HG02588 (cell line): Measurements from ENCODE around the gene CHERP.
"Not testable (repeated sequence)": the region's sequence is repeated elsewhere in the genome, so short reads cannot be mapped to it uniquely, and the experiment has no call there.

Experiments
- ATAC-seq: cut with Tn5 transposase; IDR thresholded peaks from one replicate; pipeline ENCODE4 v1.9.1; 2021; ENCODE audit warnings: mild to moderate bottlenecking, moderate library complexity; ENCODE audit not compliant: unreplicated experiment

The CHERP gene

DNA sequence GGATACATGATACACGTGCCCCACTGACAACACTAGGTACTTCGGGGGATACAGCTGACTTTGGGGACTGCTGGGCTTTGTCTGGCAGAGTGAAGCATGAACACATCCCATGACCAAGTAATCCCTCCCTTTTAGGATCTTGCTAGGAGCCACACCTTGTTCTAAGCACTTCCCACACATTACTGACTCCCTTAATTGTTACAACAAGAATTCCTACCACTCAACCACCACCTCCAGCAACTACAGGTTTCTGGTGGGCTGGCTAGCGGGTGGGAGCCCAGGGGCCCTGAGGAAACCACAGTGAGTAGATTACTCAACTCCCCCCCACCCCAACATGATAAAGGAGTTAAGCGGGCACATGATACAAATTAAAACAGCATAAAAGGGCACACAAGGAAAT is 37.1 kb upstream of the CHERP start:
- no peak for ATAC-seq

DNA sequence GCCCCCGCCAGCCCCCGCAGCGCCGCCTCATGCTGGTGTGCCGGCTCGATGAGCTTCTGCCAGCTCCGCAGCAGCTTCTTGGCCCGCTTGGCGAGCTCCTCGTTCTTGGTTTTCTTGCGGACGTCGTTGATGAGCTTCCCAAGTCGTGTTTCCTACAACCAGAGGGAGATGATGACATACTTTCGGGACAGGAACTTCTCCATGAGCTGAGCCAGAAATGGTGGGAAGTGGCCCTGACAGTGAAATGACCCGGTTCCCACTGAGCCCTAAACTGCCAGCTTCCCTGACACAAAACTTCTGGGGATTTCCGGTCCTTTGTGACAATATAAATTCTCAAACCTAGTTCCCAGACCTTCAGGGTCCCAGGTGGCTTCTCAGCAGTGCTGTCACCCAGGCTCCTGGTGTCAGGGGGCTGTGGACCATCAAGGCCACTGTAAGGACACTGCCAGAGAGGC is 35.3 kb upstream of the CHERP start:
- no peak for ATAC-seq

DNA sequence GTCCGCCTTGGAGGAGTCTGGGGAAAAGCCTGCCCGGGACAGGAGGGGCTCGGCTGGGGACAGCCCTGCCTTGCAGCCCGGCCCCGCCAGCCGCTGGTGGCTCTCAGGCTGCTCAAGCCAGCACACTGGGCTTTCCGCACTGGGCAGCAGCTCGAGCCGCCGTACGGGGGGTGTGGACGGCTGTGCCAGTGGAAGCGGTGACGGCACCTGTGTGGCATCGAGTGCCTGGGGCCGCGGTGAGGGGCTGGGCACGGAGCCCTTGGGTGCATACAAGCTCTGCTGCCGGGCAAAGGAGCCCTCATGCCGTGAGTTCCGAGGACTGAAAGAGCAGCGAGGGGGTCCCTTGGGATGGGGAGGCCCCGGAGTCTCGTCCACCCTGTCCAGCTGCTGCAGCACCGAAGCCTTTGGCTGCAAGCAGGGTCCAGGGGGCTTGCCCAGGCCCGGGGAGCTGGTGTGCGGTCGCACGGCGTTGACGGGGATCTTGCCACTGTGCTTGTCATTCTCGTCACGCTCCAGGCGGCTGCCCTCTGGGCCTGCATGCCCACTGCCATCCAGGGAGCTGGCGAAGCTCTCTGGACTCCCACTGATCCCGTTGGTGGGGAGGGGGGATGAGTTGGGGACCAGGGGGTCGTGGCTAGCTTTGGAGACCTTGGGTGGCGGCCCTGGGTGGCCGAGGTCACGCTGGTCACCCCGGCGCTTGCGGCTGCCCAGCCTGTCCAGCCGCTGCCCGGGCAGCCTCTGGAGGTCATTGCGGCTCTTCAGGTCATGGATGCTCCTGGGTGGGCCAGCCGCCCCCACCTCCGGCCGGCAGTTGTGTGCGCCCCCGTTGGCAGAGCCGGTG is 34.7 kb upstream of the CHERP start:
- no peak for ATAC-seq

DNA sequence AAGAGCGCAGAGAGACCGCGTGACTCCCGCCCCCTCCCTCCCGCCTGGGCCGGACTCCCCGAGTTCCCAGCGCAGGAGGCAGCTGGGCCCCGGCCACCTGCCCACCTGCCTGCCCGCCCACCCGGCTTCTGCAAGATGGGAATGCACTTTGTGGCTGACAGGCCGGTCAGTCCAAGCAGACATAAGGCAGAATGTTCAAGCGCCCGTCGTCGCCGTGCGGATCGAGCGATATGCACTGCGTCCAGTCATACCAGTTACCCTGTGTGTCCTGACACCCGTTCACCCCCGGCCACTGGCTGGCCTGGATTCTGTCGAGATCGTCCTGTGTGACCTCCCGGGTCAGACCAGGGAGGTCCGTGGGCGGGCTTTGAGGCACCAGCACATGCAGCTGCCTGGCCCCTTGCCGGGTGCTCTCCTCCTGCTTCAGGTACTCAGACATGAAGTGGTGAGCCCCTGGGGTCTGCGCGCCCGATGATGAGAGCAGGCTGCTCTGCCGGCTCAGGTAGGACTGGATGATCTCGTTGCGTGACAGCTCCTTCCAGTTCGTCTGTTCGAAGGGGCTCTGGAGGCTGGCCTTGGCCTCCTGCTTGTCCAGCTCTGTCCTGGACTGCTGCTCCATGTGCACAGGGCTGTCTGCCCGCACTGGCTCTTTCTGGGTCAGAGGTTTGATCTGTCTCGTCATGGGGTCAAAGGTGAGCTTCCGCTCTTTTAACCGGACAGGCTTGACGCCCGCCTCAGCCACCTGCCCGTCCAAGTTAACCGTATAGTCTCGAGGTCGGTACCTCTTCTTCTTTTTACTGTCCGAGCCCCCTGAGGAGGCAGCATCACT is 33.8 kb upstream of the CHERP start:
- ATAC-seq, result no peak

DNA sequence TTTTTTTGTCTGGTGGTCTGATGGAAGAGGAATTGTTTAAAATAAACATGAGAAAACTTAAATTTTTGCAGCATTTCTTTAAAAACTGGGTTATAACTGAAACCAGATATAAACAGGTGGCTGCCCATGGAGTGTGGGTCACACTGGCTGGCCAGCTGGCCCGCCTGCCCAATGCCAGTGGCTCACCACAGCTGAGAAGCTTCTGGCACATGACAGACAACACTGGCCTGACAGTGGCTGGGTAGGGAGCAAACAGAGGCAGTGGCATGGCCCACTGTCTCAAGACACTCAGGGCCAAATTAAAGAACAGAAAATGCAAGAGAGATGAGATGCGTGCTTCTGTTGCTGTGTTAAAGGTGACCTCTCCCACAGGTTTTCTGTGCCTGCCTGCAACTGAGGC is 33.0 kb upstream of the CHERP start:
- no peak for ATAC-seq

DNA sequence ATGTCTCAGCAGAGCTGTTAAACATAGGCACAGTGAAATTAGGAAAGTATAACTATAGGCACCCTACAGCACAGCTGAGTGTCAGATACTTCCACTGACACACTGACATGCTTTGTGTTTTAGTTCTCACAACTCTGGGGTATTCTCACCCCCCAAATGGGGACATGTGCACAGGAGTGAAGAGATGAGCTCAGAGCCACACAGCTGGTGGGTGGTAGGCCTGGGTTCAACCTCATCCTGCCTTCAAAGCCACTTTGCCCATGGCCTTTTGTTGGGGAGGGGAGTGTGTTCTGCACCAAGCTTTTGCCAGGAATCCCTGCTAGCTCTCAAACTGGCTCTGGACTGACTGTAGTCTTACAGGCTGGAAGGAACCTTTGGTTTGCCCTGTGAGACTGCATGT is 31.7 kb upstream of the CHERP start:
- ATAC-seq, result no peak

DNA sequence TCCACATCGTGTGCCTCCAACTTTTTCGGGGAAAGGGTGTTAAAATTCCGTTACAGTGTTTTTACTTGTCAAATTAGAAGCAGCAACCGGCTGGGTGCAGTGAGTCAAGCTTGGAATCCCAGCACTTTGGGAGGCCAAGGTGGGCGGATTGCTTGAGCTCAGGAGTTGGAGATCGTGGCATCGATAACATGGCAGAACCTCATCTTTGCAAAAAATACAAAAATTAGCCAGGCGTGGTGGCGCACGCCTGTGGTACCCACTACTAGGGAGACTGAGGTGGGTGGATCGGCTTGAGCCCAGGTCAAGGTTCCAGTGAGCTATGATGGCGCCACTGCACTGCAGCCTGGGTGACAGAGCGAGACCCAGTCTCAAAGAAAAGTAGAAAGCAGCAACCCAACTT is 31.1 kb upstream of the CHERP start:
- no peak for ATAC-seq

DNA sequence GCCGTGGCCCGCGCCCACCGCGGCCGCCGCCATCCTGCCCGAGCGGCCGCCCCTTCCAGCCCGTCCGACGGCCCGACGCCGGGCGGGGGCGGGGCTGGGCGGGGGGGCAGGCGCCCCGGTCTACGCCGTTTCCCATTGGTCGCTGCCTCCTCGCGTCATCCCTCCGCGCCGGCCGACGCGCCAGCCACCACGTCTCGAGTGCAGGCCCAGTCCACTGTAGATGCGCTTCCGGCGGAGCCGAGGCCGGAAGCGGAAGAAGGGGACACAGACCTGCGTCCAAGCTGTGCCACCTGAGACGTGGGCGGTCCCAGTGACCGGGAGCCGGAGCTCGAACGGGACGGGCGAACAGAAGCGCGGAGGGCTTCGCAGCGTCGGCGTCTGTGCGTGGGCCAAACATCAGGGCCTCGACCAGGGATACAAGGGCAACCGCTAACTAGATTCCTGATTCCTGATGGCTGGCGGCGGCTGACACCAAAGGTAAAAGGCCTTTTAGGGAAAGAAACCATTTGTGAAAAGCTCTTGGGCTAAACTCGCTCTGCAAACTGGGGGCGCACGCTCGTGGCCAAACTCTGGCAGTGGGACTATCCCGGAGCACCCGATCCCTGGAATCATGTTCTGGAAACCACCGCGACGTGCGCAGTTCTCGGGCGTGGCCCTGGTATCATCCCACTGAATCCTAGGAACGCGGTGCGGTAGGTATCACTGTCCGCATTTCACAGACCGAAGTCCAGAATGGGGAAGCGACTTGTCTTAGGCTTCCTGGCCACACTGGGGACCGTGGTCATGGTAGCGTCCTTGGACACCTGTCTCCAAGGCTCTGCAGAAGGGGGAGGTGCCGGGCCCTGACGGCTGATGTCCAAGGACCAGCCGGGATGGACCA is 30.3 kb upstream of the CHERP start, which contains the start of gene SLC35E1:
SLC35E1 (minus strand) TSS at position 84 of the 880 bp plus-strand sequence; CDS start at position 33, 51 bp downstream.
- peak; percentile 78 for ATAC-seq

DNA sequence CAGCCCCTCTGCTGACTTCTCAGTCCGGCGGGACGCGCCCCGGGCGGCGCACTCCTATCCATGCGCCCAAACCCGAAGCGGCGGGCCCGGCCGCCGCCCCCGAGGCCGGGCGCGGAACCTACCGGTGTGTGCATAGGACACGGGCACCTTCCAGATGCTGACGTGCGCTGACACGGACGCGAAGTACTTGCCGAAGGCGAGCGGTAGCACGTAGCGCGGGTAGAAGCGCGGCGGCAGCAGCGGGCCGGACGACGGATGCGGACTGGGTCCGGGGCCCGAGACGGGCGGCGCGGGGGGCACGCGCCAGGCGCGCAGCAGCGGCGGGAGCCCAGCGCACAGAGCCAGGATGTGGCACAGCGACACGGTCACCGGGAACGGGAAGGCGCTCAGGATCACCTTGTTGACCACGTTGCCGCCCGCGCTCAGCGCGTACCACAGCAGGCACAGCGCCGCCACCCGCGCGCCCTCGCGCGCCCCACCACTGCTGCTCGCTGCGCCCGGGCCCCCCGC is 29.6 kb upstream of the CHERP start:
- ATAC-seq, result peak; percentile 28

DNA sequence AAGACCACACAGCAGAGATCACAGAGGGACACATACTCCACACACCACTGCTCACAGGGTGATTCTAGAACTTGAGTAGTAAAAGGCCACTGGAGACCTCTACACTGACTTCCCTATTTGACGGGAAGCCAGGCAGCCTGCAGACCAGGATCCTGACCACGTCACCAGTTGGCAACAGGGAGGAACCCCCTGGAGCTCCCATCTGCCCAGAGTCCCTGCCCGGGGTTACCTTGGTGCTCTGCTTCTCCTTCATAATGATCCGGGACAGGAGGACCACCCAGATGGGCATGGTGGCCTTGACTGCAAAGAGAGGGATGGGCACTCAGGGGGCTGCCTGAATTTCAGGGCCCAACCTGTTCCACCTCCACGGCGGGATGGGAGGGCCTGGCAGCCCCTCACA is 29.0 kb upstream of the CHERP start:
- no peak for ATAC-seq

DNA sequence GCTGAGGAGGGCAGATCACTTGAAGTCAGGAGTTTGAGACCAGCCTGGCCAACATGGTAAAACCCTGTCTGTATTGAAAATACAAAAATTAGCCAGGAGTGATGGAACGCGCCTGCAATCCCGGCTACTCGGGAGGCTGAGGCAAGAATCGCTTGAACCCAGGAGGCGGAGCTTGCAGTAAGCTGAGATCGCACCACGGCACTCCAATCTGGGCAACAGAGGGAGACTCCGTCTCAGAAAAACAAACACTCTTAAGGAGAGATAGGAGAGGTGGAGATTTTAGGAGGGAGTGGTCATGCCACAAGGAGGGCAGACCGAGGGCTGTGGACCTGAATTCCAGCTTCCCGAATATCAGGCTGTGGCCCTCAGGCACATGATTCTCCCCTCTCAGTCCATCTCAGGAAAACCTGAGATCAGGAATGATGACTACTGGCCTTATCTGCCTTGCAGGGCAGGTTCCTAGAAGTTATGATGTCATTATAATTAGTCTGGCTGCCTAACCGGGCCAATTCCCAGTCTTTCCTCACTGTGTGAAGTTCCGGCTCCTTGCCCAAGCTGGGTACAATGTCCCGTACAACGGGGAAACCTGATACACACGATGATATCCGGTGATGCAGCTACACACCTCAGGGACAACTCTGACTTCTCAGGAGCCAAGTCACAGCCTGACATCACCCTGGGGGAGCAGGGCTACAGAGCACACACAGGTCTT is 27.5 kb upstream of the CHERP start:
- ATAC-seq, result no peak

DNA sequence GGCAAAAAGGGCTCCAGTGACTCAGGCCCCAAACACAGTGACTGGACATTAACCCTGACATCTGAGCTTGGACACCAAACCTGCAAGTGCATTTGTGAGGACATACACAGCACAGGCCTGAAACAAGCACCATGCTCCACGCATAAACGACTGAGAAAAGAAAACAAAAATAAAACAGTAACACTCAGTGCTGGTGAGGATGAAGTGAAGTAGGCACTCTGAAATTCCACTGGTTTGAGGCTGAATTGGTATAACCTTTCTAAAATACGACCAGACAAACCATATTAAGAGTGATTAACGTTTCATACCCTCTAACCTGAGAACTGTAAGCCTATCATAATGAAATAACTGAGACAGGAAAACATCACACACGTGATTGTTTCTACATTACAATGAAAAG is 24.5 kb upstream of the CHERP start:
- ATAC-seq, result no peak

DNA sequence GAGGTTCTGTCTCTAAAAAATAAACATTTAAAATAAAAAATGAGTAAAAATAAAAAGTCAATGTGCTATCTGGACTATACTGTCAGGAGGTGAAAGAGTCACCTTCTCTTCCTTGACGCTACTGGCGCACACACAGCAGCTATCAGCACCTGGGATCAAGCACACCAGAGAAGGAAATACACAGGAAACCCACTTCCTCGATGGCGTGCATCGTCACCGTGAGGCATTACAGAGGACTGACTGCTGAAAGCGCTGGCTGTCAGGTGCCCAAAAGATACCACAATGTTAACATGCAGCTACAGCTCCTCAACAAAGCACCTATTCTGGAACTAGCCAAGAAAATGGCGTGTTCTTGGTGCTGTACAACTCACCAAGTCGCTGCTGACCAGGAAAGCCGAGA is 23.9 kb upstream of the CHERP start:
- no peak for ATAC-seq

DNA sequence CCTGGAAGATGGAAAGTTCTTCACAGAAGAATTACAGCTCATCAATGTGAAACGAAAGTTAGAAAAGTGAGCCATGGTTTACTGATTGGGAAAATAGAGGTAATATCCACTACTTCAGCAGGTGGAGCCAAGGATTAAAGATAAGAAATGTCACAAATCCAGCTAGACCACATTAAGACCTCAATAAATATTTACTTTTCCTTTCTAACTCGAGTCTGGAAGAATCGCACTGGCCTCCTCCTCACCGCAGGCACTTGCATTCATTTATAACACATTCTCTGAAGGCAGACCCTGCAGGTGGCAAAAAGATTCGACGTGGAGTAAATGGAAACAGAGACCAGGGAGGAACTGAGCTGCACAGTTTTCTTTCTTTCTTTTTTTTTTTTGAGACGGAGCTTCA is 22.6 kb upstream of the CHERP start:
- no peak for ATAC-seq

DNA sequence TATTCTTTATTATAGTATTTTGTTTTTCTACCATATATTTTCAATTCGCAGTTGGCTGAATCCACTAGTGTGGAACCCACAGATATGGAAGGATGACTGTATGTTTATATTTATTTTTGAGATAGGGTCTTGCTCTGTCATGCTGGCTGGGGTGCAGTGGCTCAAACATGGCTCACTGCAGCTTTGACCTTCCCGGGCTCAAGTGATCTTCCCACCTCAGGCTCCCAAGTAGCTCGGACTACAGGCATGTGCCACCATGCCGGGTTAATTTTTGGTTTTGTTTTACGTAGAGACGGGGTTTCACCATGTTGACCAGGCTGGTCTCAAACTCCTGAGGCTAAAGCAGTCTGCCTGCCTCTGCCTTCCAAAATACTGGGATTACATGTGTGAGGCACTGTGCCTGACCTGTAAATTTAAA is 20.4 kb upstream of the CHERP start:
- ATAC-seq, result no peak

DNA sequence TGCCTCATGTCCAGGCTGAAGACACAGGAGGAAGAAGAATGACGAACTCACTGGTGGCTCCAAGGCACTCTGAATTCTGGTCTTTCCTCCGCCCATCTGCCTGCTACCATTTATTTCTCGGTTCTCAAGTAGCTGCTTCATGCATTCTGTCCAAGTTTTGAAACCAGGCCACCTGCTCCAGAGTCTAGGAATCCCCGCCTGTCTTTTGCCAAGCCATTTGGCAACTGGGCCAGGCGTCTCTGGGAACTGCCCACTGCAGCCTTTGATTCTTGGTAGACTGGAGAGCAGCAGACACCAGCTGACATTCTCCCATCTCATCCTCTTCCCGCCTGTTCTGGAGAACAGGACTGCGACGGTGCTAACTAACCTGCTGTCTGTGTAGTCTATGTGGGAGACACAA is 19.1 kb upstream of the CHERP start:
- no peak for ATAC-seq

DNA sequence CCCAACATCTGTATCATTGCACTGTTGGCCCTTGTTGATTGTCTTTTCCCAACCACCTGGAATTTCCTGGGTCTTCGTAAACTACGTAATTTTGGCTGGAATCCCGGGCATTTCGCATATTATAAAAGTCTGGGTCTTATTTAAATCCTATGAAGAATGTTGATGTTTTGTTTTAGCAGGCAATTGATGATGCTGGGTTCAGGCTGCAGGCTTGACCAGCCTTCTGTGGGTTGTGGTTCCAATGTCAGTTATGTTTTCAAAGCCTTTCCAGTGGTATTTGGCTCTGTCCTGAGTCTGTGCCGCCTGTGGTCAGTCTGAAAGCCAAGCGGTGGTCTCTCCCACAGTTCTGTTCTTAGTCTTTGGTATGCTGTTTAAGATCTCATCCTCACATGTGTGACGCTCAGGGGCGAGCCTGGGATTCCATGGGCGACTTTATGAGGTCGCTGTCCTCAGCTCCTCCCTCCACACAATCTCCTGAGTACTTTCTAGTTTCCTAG is 17.6 kb upstream of the CHERP start:
- no peak for ATAC-seq

DNA sequence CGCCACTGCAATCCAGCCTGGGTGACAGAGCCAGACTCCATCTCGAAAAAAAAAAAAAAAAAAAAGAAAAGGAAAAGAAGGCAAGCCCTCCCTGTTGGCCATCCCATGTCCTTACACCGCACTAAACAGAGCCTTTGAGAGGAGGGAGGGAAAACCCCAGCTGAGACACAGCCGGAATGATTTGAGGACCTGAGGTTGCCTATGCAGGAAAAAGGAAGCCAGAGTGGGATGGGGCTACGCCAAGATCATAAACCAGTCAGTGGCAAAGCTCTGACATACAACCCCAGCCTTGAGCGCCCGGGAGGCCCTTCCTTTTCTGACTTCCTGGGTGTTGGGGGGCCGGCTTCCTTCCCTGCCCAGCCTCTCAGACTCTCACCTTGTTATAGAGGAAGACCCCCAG is 12.5 kb upstream of the CHERP start:
- ATAC-seq, result no peak

DNA sequence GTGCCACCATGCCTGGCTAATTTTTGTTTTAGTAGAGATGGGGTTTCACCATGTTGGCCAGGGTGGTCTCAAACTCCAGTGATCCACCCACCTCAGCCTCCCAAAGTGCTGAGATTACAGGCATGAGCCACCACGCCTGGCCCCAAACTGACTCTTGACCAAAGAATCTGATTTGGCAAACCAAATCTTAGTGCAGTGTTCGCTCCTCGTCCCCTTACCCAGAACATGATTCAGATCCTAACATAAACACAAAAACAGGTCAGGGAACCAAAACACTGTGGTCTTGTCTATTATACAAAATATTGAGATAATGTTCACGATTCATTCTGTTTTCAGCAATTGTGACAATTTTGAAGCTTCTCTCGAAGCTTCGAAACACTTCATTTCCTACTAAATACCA is 9.7 kb upstream of the CHERP start:
- not testable (repeated sequence) for ATAC-seq

DNA sequence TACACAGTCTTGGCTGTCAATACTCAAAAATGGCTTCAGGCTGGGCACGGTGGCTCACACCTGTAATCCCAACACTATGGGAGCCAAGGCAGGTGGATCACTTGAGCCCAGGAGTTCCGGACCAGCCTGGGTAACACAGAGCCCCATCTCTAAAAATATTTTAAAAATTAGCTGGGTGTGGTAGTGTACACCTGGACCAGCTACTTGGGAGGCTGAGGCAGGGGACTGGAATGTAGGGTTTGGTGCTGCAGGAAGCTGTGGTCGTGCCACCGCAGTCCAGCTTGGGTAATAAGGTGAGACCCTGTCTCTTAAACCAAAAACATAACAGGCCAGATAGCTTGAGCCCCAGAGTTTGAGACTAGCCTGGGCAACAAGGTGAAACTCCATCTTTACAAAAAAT is 6.7 kb upstream of the CHERP start:
- ATAC-seq, result no peak
